H9 (cell line): ENCODE measurements around the gene PLD1. TPM values are rescaled to one million over a fixed set of nuclear protein-coding genes. Genes with fewer than 3 reads are reported as not detected.

ENCODE experiments used
- DNase-seq: peaks from one replicate; pipeline ENCODE4 v3.0.0-alpha.2; 2017
- H2AFZ ChIP-seq: one replicate; pipeline ENCODE4 v1.6.1; 2013; ENCODE audit warnings: mild to moderate bottlenecking, low read length, control low read depth, moderate library complexity
- H2AK5ac ChIP-seq: 2 replicates; pipeline ENCODE4 v1.6.1; 2013; ENCODE audit warnings: low read length, control low read depth, mixed read lengths; ENCODE audit not compliant: insufficient read length
- H2BK120ac ChIP-seq: one replicate; pipeline ENCODE4 v1.6.1; 2013; ENCODE audit warnings: low read depth, mild to moderate bottlenecking, low read length, control low read depth, inconsistent platforms; ENCODE audit not compliant: poor library complexity, severe bottlenecking
- H2BK12ac ChIP-seq: 2 replicates; pipeline ENCODE4 v1.6.1; 2013; ENCODE audit warnings: low read length, control low read depth, mixed read lengths, low read depth; ENCODE audit not compliant: insufficient read length
- H2BK15ac ChIP-seq: 2 replicates; pipeline ENCODE4 v1.6.1; 2013; ENCODE audit warnings: low read depth, low read length, control low read depth
- H2BK20ac ChIP-seq: one replicate; pipeline ENCODE4 v1.6.1; 2013; ENCODE audit warnings: low read depth, mild to moderate bottlenecking, low read length, control low read depth, inconsistent platforms; ENCODE audit not compliant: poor library complexity, severe bottlenecking
- H2BK5ac ChIP-seq: 2 replicates; pipeline ENCODE4 v1.6.1; 2013; ENCODE audit warnings: low read length, control low read depth, mixed read lengths; ENCODE audit not compliant: insufficient read length
- H3K14ac ChIP-seq: 2 replicates; pipeline ENCODE4 v1.6.1; 2013; ENCODE audit warnings: low read length, control low read depth; ENCODE audit not compliant: insufficient read depth
- H3K18ac ChIP-seq: 2 replicates; pipeline ENCODE4 v1.6.1; 2013; ENCODE audit warnings: low read depth, mild to moderate bottlenecking, mixed read lengths, low read length, control low read depth; ENCODE audit not compliant: insufficient read length
- H3K23ac ChIP-seq: 2 replicates; pipeline ENCODE4 v1.6.1; 2013; ENCODE audit warnings: low read length, control low read depth, mixed read lengths, low read depth; ENCODE audit not compliant: insufficient read length
- H3K23me2 ChIP-seq: 2 replicates; pipeline ENCODE4 v1.6.1; 2013; ENCODE audit warnings: low read depth, mild to moderate bottlenecking, mixed read lengths, low read length, control low read depth; ENCODE audit not compliant: insufficient read length, poor library complexity, severe bottlenecking
- H3K27ac ChIP-seq: 2 replicates; pipeline ENCODE4 v1.5.1; 2013; ENCODE audit warnings: low read length, control low read depth, mixed read lengths, low read depth; ENCODE audit not compliant: insufficient read length
- H3K27me3 ChIP-seq: 2 replicates; pipeline ENCODE4 v1.6.1; 2013; ENCODE audit warnings: low read length, control low read depth, inconsistent platforms; ENCODE audit not compliant: insufficient read depth
- H3K4ac ChIP-seq: 2 replicates; pipeline ENCODE4 v1.6.1; 2013; ENCODE audit warnings: low read depth, mild to moderate bottlenecking, control low read depth, inconsistent platforms, low read length, moderate library complexity
- H3K4me1 ChIP-seq: 2 replicates; pipeline ENCODE4 v1.6.1; 2013; ENCODE audit warnings: low read length, control low read depth, inconsistent platforms; ENCODE audit not compliant: insufficient read depth
- H3K4me2 ChIP-seq: 2 replicates; pipeline ENCODE4 v1.6.1; 2013; ENCODE audit warnings: low read length, control low read depth, mixed read lengths; ENCODE audit not compliant: insufficient read length, insufficient read depth
- H3K56ac ChIP-seq: 2 replicates; pipeline ENCODE4 v1.6.1; 2013; ENCODE audit warnings: low read depth, mild to moderate bottlenecking, mixed read lengths, low read length, control low read depth; ENCODE audit not compliant: insufficient read length
- H3K79me1 ChIP-seq: 2 replicates; pipeline ENCODE4 v1.6.1; 2013; ENCODE audit warnings: low read depth, mild to moderate bottlenecking, moderate library complexity, low read length, control low read depth, inconsistent platforms; ENCODE audit not compliant: insufficient read depth, poor library complexity, severe bottlenecking
- H3K79me2 ChIP-seq: 2 replicates; pipeline ENCODE4 v1.6.1; 2013; ENCODE audit warnings: low read length, control low read depth, inconsistent platforms; ENCODE audit not compliant: insufficient read depth
- H3K9ac ChIP-seq: 2 replicates; pipeline ENCODE4 v1.6.1; 2013; ENCODE audit warnings: low read length, control low read depth, mixed read lengths; ENCODE audit not compliant: insufficient read length; ENCODE audit errors: extremely low read depth
- H3K9me3 ChIP-seq: one replicate; pipeline ENCODE4 v1.6.1; 2013; ENCODE audit warnings: low read depth, low read length, inconsistent platforms; ENCODE audit not compliant: control insufficient read depth
- H3T11ph ChIP-seq: one replicate; pipeline ENCODE4 v1.6.1; 2013; ENCODE audit warnings: mild to moderate bottlenecking, low read length, control low read depth, inconsistent platforms
- H4K20me1 ChIP-seq: one replicate; pipeline ENCODE4 v1.6.1; 2013; ENCODE audit not compliant: control insufficient read depth, insufficient read length, insufficient read depth
- H4K5ac ChIP-seq: 2 replicates; pipeline ENCODE4 v1.6.1; 2013; ENCODE audit warnings: low read depth, mild to moderate bottlenecking, mixed read lengths, low read length, control low read depth; ENCODE audit not compliant: insufficient read length
- H4K8ac ChIP-seq: replicated peaks from 2 replicates; pipeline ENCODE4 v1.6.1; 2013; ENCODE audit warnings: low read length, control low read depth, mixed read lengths, low read depth; ENCODE audit not compliant: insufficient read length
- H4K91ac ChIP-seq: 2 replicates; pipeline ENCODE4 v1.6.1; 2013; ENCODE audit warnings: low read depth, mild to moderate bottlenecking, moderate library complexity, mixed read lengths, low read length, control low read depth; ENCODE audit not compliant: insufficient read length
- H3K27ac Mint-ChIP-seq, 3 experiments: 2 replicates in 2 of 3; 3 replicates in 1 of 3; pipeline ENCODE4 v1.8.0; 2020 to 2021; ENCODE audit warnings: mixed read lengths in 3 of 3, mild to moderate bottlenecking in 1 of 3, moderate library complexity in 1 of 3
- H3K27me3 Mint-ChIP-seq: 2 replicates; pipeline ENCODE4 v1.8.0; 2021; ENCODE audit warnings: low read depth, mild to moderate bottlenecking, moderate library complexity, mixed read lengths
- H3K36me3 Mint-ChIP-seq, 3 experiments: 2 replicates in 2 of 3; 3 replicates in 1 of 3; pipeline ENCODE4 v1.8.0; 2020 to 2021; ENCODE audit warnings: low read depth in 3 of 3, mixed read lengths in 3 of 3; ENCODE audit not compliant: insufficient read depth in 1 of 3
- H3K4me1 Mint-ChIP-seq, 2 experiments: 2 replicates each; pipeline ENCODE4 v1.8.0; 2020; ENCODE audit warnings: mixed read lengths in 2 of 2
- H3K4me3 Mint-ChIP-seq, 2 experiments: 2 replicates in 1 of 2; 3 replicates in 1 of 2; pipeline ENCODE4 v1.8.0; 2020 to 2021; ENCODE audit warnings: mild to moderate bottlenecking in 2 of 2, mixed read lengths in 2 of 2, moderate library complexity in 1 of 2
- H3K9me3 Mint-ChIP-seq, 2 experiments: 2 replicates in 1 of 2; 3 replicates in 1 of 2; pipeline ENCODE4 v1.8.0; 2020; ENCODE audit warnings: mild to moderate bottlenecking in 2 of 2, mixed read lengths in 2 of 2, moderate library complexity in 1 of 2
- WGBS: extraction: QIAGEN DNeasy Blood & Tissue Kit; methylation state at CpG from one replicate; pipeline ENCODE4 v1.1.7; 2013; ENCODE audit warnings: missing lambda C conversion rate, low lambda C conversion rate, mixed read lengths; ENCODE audit not compliant: insufficient read length; ENCODE audit errors: extremely low coverage; 5-methylcytosine and 5-hydroxymethylcytosine counted together
- total RNA-seq: library from RNA; stranded (reverse); gene quantifications from 2 replicates; pipeline ENCODE4 v1.2.1, GENCODE V29; 2021
- TF ChIP-seq, protein P1 (sequence below): fragments of 200-600 bp; sonication (generic); conservative IDR thresholded peaks from 3 replicates; pipeline ENCODE4 v1.8.0; 2021; ENCODE audit warnings: antibody characterized with exemption, mild to moderate bottlenecking

The PLD1 gene
- total RNA-seq, 1 experiment from 2014 or later = 1.8 TPM

DNA sequence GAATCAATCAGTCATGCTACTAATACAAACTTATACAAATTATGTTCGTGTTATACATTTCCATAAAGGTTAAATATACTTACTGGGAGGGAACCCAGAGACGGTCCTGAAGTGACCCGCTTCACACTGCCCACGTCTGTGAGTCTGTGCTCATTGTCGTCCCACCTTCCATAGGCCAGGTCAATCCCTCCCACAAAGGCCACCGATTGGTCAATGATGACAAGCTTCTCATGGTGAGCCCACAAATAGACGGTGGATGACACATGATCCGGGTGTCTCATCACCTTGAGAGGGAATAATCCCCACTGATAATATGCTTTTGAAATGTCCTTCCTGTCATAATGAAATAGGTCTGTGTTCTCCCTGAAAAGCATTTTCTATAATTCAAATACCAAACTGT lies 121.7 kb downstream of the PLD1 start:
- H3K4me2 ChIP-seq = no peak overlapping the region
- H3K9me3 ChIP-seq = no peaks in the 10 kb centered on the region
- Mint-ChIP-seq H3K9me3 (no peaks in the 10 kb centered on the region), H3K4me1 (no peaks in the 10 kb centered on the region), H3K36me3 (no peaks in the 10 kb centered on the region), H3K4me3 (no peak overlapping the region), H3K27ac (no peak overlapping the region), H3K27me3 (no peaks in the 10 kb centered on the region; the same call in 1 of the 2 replicates)
- no peaks in the 10 kb centered on the region for H3K27me3 ChIP-seq
- H2AFZ ChIP-seq = no peak overlapping the region
- H4K91ac ChIP-seq = no peak overlapping the region
- no peak overlapping the region for H3K27ac ChIP-seq
- H3K56ac ChIP-seq = no peak overlapping the region
- no CpG with 5 or more reads among the region's 8 CpGs for WGBS
- H3T11ph ChIP-seq = no peak overlapping the region
- H2BK12ac ChIP-seq = no peak overlapping the region
- no peak overlapping the region for H2BK15ac ChIP-seq
- no peak overlapping the region for H2AK5ac ChIP-seq
- H3K23ac ChIP-seq = no peak overlapping the region
- no peak overlapping the region for H4K8ac ChIP-seq
- H3K79me1 ChIP-seq = no peaks in the 10 kb centered on the region
- no peak overlapping the region for H3K14ac ChIP-seq
- no peaks in the 10 kb centered on the region for H4K20me1 ChIP-seq
- no peak overlapping the region for H2BK120ac ChIP-seq
- H3K4ac ChIP-seq = no peak overlapping the region
- H2BK5ac ChIP-seq = no peak overlapping the region
- H3K4me1 ChIP-seq = no peaks in the 10 kb centered on the region
- no peak overlapping the region for H3K18ac ChIP-seq
- no peaks in the 10 kb centered on the region for H3K23me2 ChIP-seq
- TF ChIP-seq, protein P1, sequence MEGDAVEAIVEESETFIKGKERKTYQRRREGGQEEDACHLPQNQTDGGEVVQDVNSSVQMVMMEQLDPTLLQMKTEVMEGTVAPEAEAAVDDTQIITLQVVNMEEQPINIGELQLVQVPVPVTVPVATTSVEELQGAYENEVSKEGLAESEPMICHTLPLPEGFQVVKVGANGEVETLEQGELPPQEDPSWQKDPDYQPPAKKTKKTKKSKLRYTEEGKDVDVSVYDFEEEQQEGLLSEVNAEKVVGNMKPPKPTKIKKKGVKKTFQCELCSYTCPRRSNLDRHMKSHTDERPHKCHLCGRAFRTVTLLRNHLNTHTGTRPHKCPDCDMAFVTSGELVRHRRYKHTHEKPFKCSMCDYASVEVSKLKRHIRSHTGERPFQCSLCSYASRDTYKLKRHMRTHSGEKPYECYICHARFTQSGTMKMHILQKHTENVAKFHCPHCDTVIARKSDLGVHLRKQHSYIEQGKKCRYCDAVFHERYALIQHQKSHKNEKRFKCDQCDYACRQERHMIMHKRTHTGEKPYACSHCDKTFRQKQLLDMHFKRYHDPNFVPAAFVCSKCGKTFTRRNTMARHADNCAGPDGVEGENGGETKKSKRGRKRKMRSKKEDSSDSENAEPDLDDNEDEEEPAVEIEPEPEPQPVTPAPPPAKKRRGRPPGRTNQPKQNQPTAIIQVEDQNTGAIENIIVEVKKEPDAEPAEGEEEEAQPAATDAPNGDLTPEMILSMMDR = no peak
- H4K5ac ChIP-seq = no peak overlapping the region
- DNase-seq = no peak
- H3K9ac ChIP-seq = no peak overlapping the region
- no peak overlapping the region for H2BK20ac ChIP-seq
- no peaks in the 10 kb centered on the region for H3K79me2 ChIP-seq
